GM13977 (cell line): ENCODE measurements around the gene IRF8.

Experiments used
- DNase-seq: peaks from one replicate; pipeline ENCODE4 v3.0.0; 2012; ENCODE audit warnings: low spot score
- in situ Hi-C: fragments of 300-500 bp; cut with MboI; formaldehyde crosslinking; loops from one replicate; pipeline ENCODE4 v1.12.0; 2022; ENCODE audit warnings: low sequenced_read_pairs, low pct_unique_long_range_greater_than_20kb, mixed read lengths, inconsistent platforms; ENCODE audit not compliant: unreplicated experiment
- TF ChIP-seq, protein P1 (sequence below): IDR thresholded peaks from 2 replicates; pipeline ENCODE4 v1.5.1; 2012; ENCODE audit warnings: mild to moderate bottlenecking, control low read depth; ENCODE audit not compliant: insufficient read depth; ENCODE audit errors: extremely low read depth, missing control alignments

IRF8 gene

DNA sequence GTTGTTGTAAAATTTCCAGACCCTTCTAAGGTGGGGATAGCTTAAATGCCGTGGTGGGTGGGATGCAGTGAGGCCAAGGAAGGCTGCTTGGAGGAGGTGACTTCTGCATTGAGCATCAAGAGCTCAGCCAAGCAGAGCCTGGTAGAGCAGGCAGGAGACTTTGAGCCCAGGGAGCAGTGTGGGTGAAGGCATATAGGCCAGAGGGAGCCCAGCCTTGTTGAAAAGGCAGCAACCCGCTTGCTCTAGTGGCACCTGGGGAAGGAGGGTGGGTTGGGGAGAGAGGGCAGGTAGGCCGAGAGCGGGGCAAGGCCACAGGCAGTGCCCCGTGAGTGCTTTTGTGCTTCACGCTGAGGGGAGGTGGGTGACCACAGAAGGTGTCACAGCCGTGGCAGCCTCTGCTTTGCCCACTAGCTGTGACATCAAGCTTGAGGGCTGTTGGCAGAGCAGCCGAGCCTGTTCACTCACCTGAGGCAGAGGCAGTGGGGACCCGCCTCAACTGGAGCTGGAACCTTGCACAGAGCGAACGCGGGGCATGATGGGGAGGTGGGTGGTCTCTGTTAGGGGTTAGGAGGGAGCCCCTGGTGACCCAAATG is 56.1 kb downstream of the IRF8 start:
- in situ Hi-C loops: no loop called here
- TF ChIP-seq, protein P1, sequence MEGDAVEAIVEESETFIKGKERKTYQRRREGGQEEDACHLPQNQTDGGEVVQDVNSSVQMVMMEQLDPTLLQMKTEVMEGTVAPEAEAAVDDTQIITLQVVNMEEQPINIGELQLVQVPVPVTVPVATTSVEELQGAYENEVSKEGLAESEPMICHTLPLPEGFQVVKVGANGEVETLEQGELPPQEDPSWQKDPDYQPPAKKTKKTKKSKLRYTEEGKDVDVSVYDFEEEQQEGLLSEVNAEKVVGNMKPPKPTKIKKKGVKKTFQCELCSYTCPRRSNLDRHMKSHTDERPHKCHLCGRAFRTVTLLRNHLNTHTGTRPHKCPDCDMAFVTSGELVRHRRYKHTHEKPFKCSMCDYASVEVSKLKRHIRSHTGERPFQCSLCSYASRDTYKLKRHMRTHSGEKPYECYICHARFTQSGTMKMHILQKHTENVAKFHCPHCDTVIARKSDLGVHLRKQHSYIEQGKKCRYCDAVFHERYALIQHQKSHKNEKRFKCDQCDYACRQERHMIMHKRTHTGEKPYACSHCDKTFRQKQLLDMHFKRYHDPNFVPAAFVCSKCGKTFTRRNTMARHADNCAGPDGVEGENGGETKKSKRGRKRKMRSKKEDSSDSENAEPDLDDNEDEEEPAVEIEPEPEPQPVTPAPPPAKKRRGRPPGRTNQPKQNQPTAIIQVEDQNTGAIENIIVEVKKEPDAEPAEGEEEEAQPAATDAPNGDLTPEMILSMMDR: no peak
- DNase-seq: no peak

DNA sequence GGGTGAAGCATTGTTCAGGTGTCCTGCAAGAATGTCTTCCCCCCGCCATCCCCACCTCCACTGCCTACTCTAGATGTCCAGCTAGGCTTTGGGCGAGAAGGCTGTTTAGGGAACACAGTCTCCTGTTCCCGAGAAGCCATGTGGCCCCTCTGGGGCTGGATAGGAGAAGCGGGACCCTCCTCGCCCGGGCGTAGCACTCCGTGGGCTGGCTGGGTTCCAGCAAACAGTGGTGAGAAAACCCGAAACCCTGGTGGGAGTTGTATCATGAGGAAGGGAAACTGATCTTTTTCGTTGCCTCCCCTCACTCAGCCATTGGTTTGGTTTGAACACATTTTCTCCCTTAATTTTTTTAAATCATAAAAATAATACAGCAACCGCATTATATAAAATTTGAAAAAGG is 56.6 kb downstream of the IRF8 start:
- in situ Hi-C loops: no loop called here
- no peak for DNase-seq
- TF ChIP-seq, protein P1: no peak

DNA sequence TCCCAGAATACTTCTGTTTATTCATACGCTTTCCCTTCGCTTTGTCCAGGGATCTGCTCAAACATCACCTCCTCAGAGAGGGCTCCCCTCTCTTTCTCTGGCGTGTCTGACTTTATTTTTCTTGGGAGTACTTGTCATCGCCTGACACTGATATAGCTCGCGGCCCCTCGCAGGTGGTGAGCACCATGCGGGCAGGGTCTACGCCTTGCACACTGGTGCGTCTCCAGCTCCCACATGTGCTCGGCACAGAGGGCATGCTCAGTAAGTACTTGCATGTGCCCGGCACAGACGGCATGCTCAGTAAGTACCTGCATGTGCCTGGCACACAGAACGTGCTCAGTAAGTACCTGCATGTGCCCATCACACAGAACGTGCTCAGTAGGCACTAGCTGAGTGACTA is 57.5 kb downstream of the IRF8 start:
- in situ Hi-C loops: no loop called here
- DNase-seq: no peak
- TF ChIP-seq, protein P1: no peak

DNA sequence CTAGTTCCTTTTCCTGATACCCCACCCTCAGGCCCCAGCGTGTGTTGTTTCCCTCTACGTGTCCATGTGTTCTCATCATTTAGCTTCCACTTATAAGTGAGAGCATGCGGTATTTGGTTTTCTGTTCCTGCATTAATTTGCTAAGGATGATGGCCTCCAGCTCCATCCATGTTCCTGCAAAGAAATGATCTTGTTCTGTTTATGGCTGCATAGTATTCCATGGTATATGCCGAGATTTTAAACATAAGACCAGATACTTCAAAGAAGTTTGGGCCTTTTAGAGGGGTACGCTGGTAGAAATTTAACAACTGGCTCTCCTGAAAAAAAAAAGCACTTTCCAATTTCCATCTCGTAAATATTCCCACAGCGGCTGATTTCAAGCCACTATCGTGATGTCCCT is 59.8 kb downstream of the IRF8 start:
- TF ChIP-seq, protein P1: no peak
- DNase-seq: no peak
- in situ Hi-C loops: no loop called here

DNA sequence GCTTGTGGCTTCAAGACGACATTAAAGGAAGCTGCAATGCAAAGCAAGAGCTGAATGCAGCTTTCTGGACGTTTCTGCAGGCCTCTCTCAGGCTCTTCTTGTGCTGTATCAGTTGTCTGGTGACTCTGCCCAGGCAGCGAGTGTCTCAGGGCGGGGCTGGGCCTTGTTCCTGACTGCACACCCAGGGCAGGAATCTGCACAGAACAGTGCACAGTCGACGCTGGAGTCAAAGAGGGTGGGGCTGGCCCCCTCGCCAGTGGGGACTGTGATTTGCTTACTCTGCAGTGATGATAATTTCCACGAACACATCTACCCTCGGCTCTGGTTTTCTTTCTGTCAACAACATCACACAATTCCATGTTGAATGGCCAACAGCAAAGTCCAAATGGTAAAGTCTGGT is 60.7 kb downstream of the IRF8 start:
- no peak for DNase-seq
- in situ Hi-C loops: no loop called here
- TF ChIP-seq, protein P1: no peak

DNA sequence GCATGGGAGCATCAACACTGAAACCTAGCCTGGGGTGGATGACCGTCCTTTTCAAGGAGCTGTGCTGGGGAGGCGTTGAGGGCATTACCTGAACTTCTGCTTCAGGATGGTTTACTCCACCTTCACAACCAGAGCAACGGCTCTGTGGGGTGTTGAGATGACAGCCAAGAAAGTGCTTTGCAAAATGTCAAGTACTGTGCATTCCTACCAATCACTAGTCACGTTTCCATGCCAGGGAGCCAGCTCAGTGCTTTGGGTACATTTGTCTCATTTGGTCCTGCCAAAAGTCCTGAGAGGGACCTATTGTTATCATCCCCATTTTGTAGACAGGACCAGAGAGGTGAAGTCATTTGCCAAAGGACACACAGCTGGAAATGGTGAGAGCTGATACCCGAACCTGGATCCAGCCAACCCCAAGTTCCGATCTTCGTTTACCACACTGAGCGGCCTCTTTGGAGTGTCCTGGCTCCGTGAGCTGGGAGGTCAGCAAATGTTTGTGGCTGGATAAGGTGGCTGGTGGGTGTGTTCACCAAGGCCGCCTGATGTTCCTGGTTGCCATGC is 61.6 kb downstream of the IRF8 start:
- TF ChIP-seq, protein P1: no peak
- in situ Hi-C loops: no loop called here
- no peak for DNase-seq
